HEK293 (cell line): ENCODE data around the gene CD59.
A peak's percentile ranks its signal among the peaks of the same experiment; 100 is the strongest.

Experiments used
- CTCF ChIA-PET: fragments of 350-600 bp; formaldehyde crosslinking; extraction: SDS; loops from one replicate; lab custom pipeline; 2021; ENCODE audit warnings: antibody characterized with exemption; lab: Yijun Ruan, JAX
- POLR2A ChIA-PET: fragments of 300-600 bp; formaldehyde crosslinking; extraction: SDS; loops from one replicate; lab custom pipeline; 2020; ENCODE audit warnings: antibody characterized with exemption, inconsistent platforms; lab: Yijun Ruan, JAX
- H3K27ac ChIP-seq: fragments of 200-500 bp; sonication (Bioruptor generic); 2 replicates; pipeline ENCODE4 v1.5.1; 2014; ENCODE audit warnings: low read depth, low read length, control low read depth, inconsistent platforms; ENCODE audit errors: extremely low read depth
- H3K36me3 ChIP-seq, 2 experiments: fragments of 200-500 bp in 1 of 2; sonication (Bioruptor generic) in 1 of 2; 1 replicate in 1 of 2; 2 replicates in 1 of 2; pipeline ENCODE4 v1.5.1; 2014 to 2017; ENCODE audit warnings: inconsistent platforms in 2 of 2, low read length in 2 of 2; ENCODE audit not compliant: control insufficient read depth in 2 of 2, insufficient read depth in 1 of 2
- H3K4me1 ChIP-seq: fragments of 200-500 bp; sonication (Bioruptor generic); 2 replicates; pipeline ENCODE4 v1.5.1; 2014; ENCODE audit warnings: mild to moderate bottlenecking, low read length, inconsistent platforms; ENCODE audit not compliant: control insufficient read depth, insufficient read depth
- H3K4me3 ChIP-seq: 2 replicates; pipeline ENCODE4 v1.5.1; 2011; ENCODE audit warnings: low read depth, mild to moderate bottlenecking, control low read depth, low read length, moderate library complexity
- H3K9me3 ChIP-seq: fragments of 200-500 bp; sonication (Bioruptor generic); 2 replicates; pipeline ENCODE4 v1.5.1; 2014; ENCODE audit warnings: low read depth, low read length, inconsistent platforms; ENCODE audit not compliant: control insufficient read depth, insufficient read depth
- FEZF1 ChIP-seq: fragments of 450-650 bp; formaldehyde crosslinking; IDR thresholded peaks from 2 replicates; pipeline ENCODE4 v1.5.1; 2016; ENCODE audit warnings: missing biosample characterization, missing genetic modification characterization
- KLF10 ChIP-seq: fragments of 450-650 bp; IDR thresholded peaks from 2 replicates; pipeline ENCODE4 v1.5.1; 2018; ENCODE audit warnings: missing biosample characterization, mild to moderate bottlenecking, missing genetic modification characterization
- PRDM6 ChIP-seq: fragments of 450-650 bp; formaldehyde crosslinking; IDR thresholded peaks from 2 replicates; pipeline ENCODE4 v1.5.1; 2017; ENCODE audit warnings: missing biosample characterization, missing genetic modification characterization
- REPIN1 ChIP-seq: fragments of 450-650 bp; formaldehyde crosslinking; IDR thresholded peaks from 2 replicates; pipeline ENCODE4 v1.5.1; 2017; ENCODE audit warnings: missing biosample characterization, missing genetic modification characterization, low read depth
- SP3 ChIP-seq: fragments of 450-650 bp; formaldehyde crosslinking; IDR thresholded peaks from 2 replicates; pipeline ENCODE4 v1.5.1; 2016; ENCODE audit warnings: missing biosample characterization, missing genetic modification characterization
- SP7 ChIP-seq: fragments of 450-650 bp; formaldehyde crosslinking; IDR thresholded peaks from 2 replicates; pipeline ENCODE4 v1.5.1; 2016; ENCODE audit warnings: missing biosample characterization, missing genetic modification characterization
- ZBTB10 ChIP-seq: fragments of 450-650 bp; formaldehyde crosslinking; IDR thresholded peaks from 2 replicates; pipeline ENCODE4 v1.5.1; 2016; ENCODE audit warnings: missing biosample characterization, missing genetic modification characterization
- ZNF174 ChIP-seq: fragments of 450-650 bp; formaldehyde crosslinking; IDR thresholded peaks from 2 replicates; pipeline ENCODE4 v1.5.0; 2017; ENCODE audit warnings: missing biosample characterization, mild to moderate bottlenecking, missing genetic modification characterization
- ZNF24 ChIP-seq: fragments of 450-650 bp; formaldehyde crosslinking; IDR thresholded peaks from 2 replicates; pipeline ENCODE4 v1.5.1; 2016; ENCODE audit warnings: missing biosample characterization, missing genetic modification characterization
- ZNF248 ChIP-seq: fragments of 450-650 bp; formaldehyde crosslinking; IDR thresholded peaks from 2 replicates; pipeline ENCODE4 v1.5.1; 2017; ENCODE audit warnings: missing biosample characterization, missing genetic modification characterization
- ZNF311 ChIP-seq: fragments of 450-650 bp; formaldehyde crosslinking; IDR thresholded peaks from 2 replicates; pipeline ENCODE4 v1.5.1; 2017; ENCODE audit warnings: missing biosample characterization, missing genetic modification characterization, borderline replicate concordance
- ZNF398 ChIP-seq: fragments of 450-650 bp; formaldehyde crosslinking; IDR thresholded peaks from 2 replicates; pipeline ENCODE4 v1.5.1; 2017; ENCODE audit warnings: missing biosample characterization, missing genetic modification characterization
- ZNF404 ChIP-seq: fragments of 450-650 bp; formaldehyde crosslinking; IDR thresholded peaks from 2 replicates; pipeline ENCODE4 v1.5.1; 2017; ENCODE audit warnings: missing biosample characterization, missing genetic modification characterization
- ZNF433 ChIP-seq: fragments of 450-650 bp; formaldehyde crosslinking; IDR thresholded peaks from 2 replicates; pipeline ENCODE4 v1.5.1; 2016; ENCODE audit warnings: missing biosample characterization, missing genetic modification characterization, low read depth
- ZNF707 ChIP-seq: fragments of 450-650 bp; formaldehyde crosslinking; IDR thresholded peaks from 2 replicates; pipeline ENCODE4 v1.5.1; 2016; ENCODE audit warnings: missing biosample characterization, missing genetic modification characterization
- ZSCAN5A ChIP-seq: fragments of 450-650 bp; formaldehyde crosslinking; IDR thresholded peaks from 2 replicates; pipeline ENCODE4 v1.5.1; 2016; ENCODE audit warnings: missing biosample characterization, missing genetic modification characterization
- ZXDB ChIP-seq: fragments of 450-650 bp; formaldehyde crosslinking; IDR thresholded peaks from 2 replicates; pipeline ENCODE4 v1.5.1; 2016; ENCODE audit warnings: missing biosample characterization, missing genetic modification characterization

CD59 gene

GRCh38 chr11:33713151-33713855 lies 22.9 kb downstream of the CD59 start:
- H3K36me3 ChIP-seq, result peaks cover 0 to 78% of the 10 kb centered on the region in 2 experiments; a peak in 2 of 3 replicates
- POLR2A ChIA-PET, result interaction anchor here (1.3 kb wide), 1 partner anchor 23 kb away, joined by 3 read pairs; the partner anchor contains the start of gene CD59
- H3K9me3 ChIP-seq, result no peaks in the 10 kb centered on the region
- H3K4me3 ChIP-seq, result no peak overlapping the region
- CTCF ChIA-PET, result interaction anchor here (0.5 to 4.8 kb wide), 3 partner anchors 30 to 1378 kb away, joined by 3 to 40 read pairs (median 31); no protein-coding TSS in a partner anchor
- no peaks in the 10 kb centered on the region for H3K4me1 ChIP-seq
- no peak overlapping the region for H3K27ac ChIP-seq
- TF ChIP-seq PRDM6 (peak; percentile 40; the same call in 1 of the 2 replicates), ZSCAN5A (tag by site-specific recombination) (no peak), SP7 (tag by site-specific recombination) (0 out of 2 replicates have a peak, but pooled peaks have one; percentile 15), FEZF1 (peak; percentile 53; the same call in 1 of the 2 replicates)

GRCh38 chr11:33712436-33712835 lies 23.8 kb downstream of the CD59 start:
- Histone ChIP-seq H3K27ac (no peak overlapping the region), H3K4me1 (no peaks in the 10 kb centered on the region), H3K9me3 (no peaks in the 10 kb centered on the region), H3K4me3 (no peak overlapping the region), H3K36me3 (peaks cover 0 to 82% of the 10 kb centered on the region in 2 experiments; a peak in 2 of 3 replicates)
- ChIA-PET CTCF (no interaction called here), POLR2A (no interaction called here)
- TF ChIP-seq ZNF24 (tag by site-specific recombination), result no peak
- TF ChIP-seq ZNF433 (tag by site-specific recombination), result no peak
- TF ChIP-seq ZBTB10, result no peak
- no peak for TF ChIP-seq ZNF707 (tag by site-specific recombination)
- TF ChIP-seq SP7 (tag by site-specific recombination), result no peak
- no peak for TF ChIP-seq ZXDB (tag by site-specific recombination)
- TF ChIP-seq REPIN1 (tag by site-specific recombination), result no peak
- TF ChIP-seq SP3 (tag by site-specific recombination), result no peak
- TF ChIP-seq ZNF311 (tag by site-specific recombination), result no peak
- no peak for TF ChIP-seq ZNF404
- no peak for TF ChIP-seq ZNF248 (tag by site-specific recombination)
- TF ChIP-seq KLF10 (tag by site-specific recombination), result no peak
- no peak for TF ChIP-seq ZNF174 (tag by site-specific recombination)
- TF ChIP-seq ZNF398 (tag by site-specific recombination), result no peak
